Lower leg skin (tissue), 3 donors: ENCODE data around the gene SECISBP2L.

Experiments
- POLR2A ChIP-seq, 2 donors: fragments of 450-650 bp; IDR thresholded peaks; one replicate each; pipeline ENCODE4 v1.6.1; 2016 to 2017; ENCODE audit warnings: antibody characterized with exemption in 2 of 2, mild to moderate bottlenecking in 1 of 2, moderate library complexity in 1 of 2
- TF ChIP-seq, protein P1 (sequence below), 3 donors: fragments of 450-650 bp; IDR thresholded peaks; one replicate each; pipeline ENCODE4 v1.5.1; 2016; ENCODE audit warnings: antibody characterized with exemption in 3 of 3, mild to moderate bottlenecking in 3 of 3, moderate library complexity in 2 of 3

DNA sequence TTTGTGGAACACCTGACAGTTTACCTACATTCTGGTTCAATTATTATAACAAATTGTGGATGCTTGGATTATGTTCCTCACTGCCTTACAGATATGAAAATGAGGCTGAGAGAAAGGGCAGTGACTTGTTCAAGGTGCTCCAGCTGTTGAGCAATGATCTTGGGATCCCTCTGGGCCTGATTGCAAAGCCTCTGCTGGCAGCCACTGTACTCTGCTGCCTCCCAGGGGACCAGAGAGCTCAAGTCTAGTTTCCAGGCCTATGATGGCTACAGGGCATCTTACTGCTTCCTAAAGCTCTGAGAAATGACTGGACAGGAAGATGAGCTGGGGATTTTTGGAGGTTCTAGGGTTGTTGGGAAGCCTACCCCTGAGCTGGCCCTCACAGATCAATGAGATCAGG, 80.3 kb downstream of the SECISBP2L start:
- TF ChIP-seq, protein P1, sequence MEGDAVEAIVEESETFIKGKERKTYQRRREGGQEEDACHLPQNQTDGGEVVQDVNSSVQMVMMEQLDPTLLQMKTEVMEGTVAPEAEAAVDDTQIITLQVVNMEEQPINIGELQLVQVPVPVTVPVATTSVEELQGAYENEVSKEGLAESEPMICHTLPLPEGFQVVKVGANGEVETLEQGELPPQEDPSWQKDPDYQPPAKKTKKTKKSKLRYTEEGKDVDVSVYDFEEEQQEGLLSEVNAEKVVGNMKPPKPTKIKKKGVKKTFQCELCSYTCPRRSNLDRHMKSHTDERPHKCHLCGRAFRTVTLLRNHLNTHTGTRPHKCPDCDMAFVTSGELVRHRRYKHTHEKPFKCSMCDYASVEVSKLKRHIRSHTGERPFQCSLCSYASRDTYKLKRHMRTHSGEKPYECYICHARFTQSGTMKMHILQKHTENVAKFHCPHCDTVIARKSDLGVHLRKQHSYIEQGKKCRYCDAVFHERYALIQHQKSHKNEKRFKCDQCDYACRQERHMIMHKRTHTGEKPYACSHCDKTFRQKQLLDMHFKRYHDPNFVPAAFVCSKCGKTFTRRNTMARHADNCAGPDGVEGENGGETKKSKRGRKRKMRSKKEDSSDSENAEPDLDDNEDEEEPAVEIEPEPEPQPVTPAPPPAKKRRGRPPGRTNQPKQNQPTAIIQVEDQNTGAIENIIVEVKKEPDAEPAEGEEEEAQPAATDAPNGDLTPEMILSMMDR (IDR thresholded peaks at IDR 0.05): no peak
- TF ChIP-seq POLR2A (IDR thresholded peaks at IDR 0.05): no peak
